H1 (cell line): Measurements from ENCODE around the gene AMN. TPM values are rescaled to one million over a fixed set of nuclear protein-coding genes. Genes with fewer than 3 reads are reported as not detected.

ENCODE experiments used
- CTCF ChIA-PET: fragments of 300-600 bp; sonication (Branson Sonifier 250); formaldehyde crosslinking; loops from one replicate; lab custom pipeline; 2021; ENCODE audit not compliant: partially characterized antibody; lab: Charles Lee
- POLR2A ChIA-PET: fragments of 300-600 bp; sonication (Branson Sonifier 250); formaldehyde crosslinking; loops from one replicate; lab custom pipeline; 2021; ENCODE audit warnings: inconsistent platforms; ENCODE audit not compliant: partially characterized antibody; lab: Charles Lee
- DNase-seq, 2 experiments: peaks; one replicate each; pipeline versions ENCODE4 v3.0.0 to v3.0.0-alpha.2; 2010 to 2022; ENCODE audit warnings: low spot score in 2 of 2, low read depth in 1 of 2, mixed read lengths in 1 of 2
- FAIRE-seq: peaks from 2 replicates; lab custom pipeline; 2011; peaks lifted over from hg19 to GRCh38; lab: Jason Lieb, UNC
- H2AFZ ChIP-seq: 2 replicates; pipeline ENCODE4 v1.8.1; 2012; ENCODE audit warnings: low read length, inconsistent platforms
- H2AK5ac ChIP-seq: 2 replicates; pipeline ENCODE4 v1.6.1; 2013; ENCODE audit warnings: low read depth, low read length
- H2BK120ac ChIP-seq: replicated peaks from 2 replicates; pipeline ENCODE3; 2013; ENCODE audit warnings: low read depth, low read length, inconsistent platforms
- H2BK12ac ChIP-seq: 2 replicates; pipeline ENCODE4 v1.6.1; 2013; ENCODE audit warnings: low read depth, low read length
- H2BK15ac ChIP-seq: 2 replicates; pipeline ENCODE4 v1.6.1; 2013; ENCODE audit warnings: low read length
- H2BK20ac ChIP-seq: 2 replicates; pipeline ENCODE4 v1.6.1; 2013; ENCODE audit warnings: low read length
- H2BK5ac ChIP-seq: 2 replicates; pipeline ENCODE4 v1.6.1; 2013; ENCODE audit warnings: low read depth, low read length
- H3K14ac ChIP-seq: 2 replicates; pipeline ENCODE4 v1.6.1; 2013; ENCODE audit warnings: inconsistent platforms; ENCODE audit not compliant: insufficient read length
- H3K18ac ChIP-seq: 2 replicates; pipeline ENCODE4 v1.6.1; 2013; ENCODE audit warnings: low read length; ENCODE audit errors: extremely low read depth
- H3K23ac ChIP-seq: 2 replicates; pipeline ENCODE4 v1.6.1; 2013; ENCODE audit warnings: inconsistent platforms; ENCODE audit not compliant: insufficient read length
- H3K23me2 ChIP-seq: 2 replicates; pipeline ENCODE4 v1.6.1; 2013; ENCODE audit warnings: low read depth, low read length
- H3K27ac ChIP-seq: 2 replicates; pipeline ENCODE4 v1.6.1; 2011; ENCODE audit warnings: low read depth, low read length, inconsistent platforms
- H3K27me3 ChIP-seq, 4 experiments: replicated peaks in 1 of 4; 1 replicate in 1 of 4; 2 replicates in 3 of 4; pipeline versions ENCODE4 v1.6.1 to v1.8.1; 2011 to 2013; ENCODE audit warnings: low read length in 3 of 4, mild to moderate bottlenecking in 3 of 4, inconsistent platforms in 2 of 4, mixed read lengths in 2 of 4, moderate library complexity in 1 of 4; ENCODE audit not compliant: control insufficient read depth in 3 of 4, insufficient read depth in 3 of 4; ENCODE audit errors: extremely low read depth in 1 of 4
- H3K36me3 ChIP-seq, 4 experiments: 2 replicates each; pipeline versions ENCODE4 v1.6.1 to v1.8.1; 2011 to 2013; ENCODE audit warnings: mild to moderate bottlenecking in 4 of 4, low read length in 3 of 4, moderate library complexity in 2 of 4, control low read depth in 1 of 4, inconsistent platforms in 1 of 4; ENCODE audit not compliant: insufficient read depth in 4 of 4, control insufficient read depth in 2 of 4
- H3K4ac ChIP-seq: replicated peaks from 2 replicates; pipeline ENCODE3; 2013; ENCODE audit warnings: low read length, low read depth, mixed read lengths, inconsistent platforms; ENCODE audit not compliant: insufficient read length
- H3K4me1 ChIP-seq, 4 experiments: replicated peaks in 1 of 4; 1 replicate in 1 of 4; 2 replicates in 3 of 4; pipeline versions ENCODE4 v1.6.1 to v1.8.1; 2011 to 2013; ENCODE audit warnings: low read length in 3 of 4, inconsistent platforms in 2 of 4, mixed read lengths in 1 of 4; ENCODE audit not compliant: insufficient read depth in 4 of 4, control insufficient read depth in 3 of 4
- H3K4me2 ChIP-seq, 2 experiments: 2 replicates each; pipeline versions ENCODE4 v1.6.1 to v1.8.1; 2011 to 2013; ENCODE audit warnings: low read depth in 2 of 2, low read length in 2 of 2, control low read depth in 1 of 2, inconsistent platforms in 1 of 2, mild to moderate bottlenecking in 1 of 2; ENCODE audit not compliant: insufficient read depth in 1 of 2
- H3K4me3 ChIP-seq, 4 experiments: fragments of 200-600, 300-600 bp in 1 of 4; sonication (generic), shearing (Covaris generic), sonication (Bioruptor Twin) in 1 of 4; 2 replicates each; pipeline versions ENCODE4 v1.5.1 to v1.8.1; 2011 to 2016; ENCODE audit warnings: low read length in 4 of 4, low read depth in 3 of 4, control low read depth in 2 of 4, inconsistent platforms in 2 of 4, mild to moderate bottlenecking in 2 of 4, mixed read lengths in 1 of 4, moderate library complexity in 1 of 4; ENCODE audit not compliant: insufficient read depth in 2 of 4; ENCODE audit errors: extremely low read depth in 1 of 4
- H3K56ac ChIP-seq: replicated peaks from 2 replicates; pipeline ENCODE3; 2013; ENCODE audit warnings: low read depth, mild to moderate bottlenecking, mixed read lengths, low read length, inconsistent platforms; ENCODE audit not compliant: insufficient read length
- H3K79me1 ChIP-seq: 2 replicates; pipeline ENCODE4 v1.6.1; 2013; ENCODE audit warnings: low read depth, low read length, control low read depth
- H3K79me2 ChIP-seq, 2 experiments: 2 replicates each; pipeline versions ENCODE4 v1.6.1 to v1.8.1; 2012 to 2013; ENCODE audit warnings: low read length in 2 of 2, mild to moderate bottlenecking in 2 of 2, inconsistent platforms in 1 of 2; ENCODE audit not compliant: insufficient read depth in 2 of 2, control insufficient read depth in 1 of 2
- H3K9ac ChIP-seq, 4 experiments: replicated peaks in 1 of 4; 1 replicate in 1 of 4; 2 replicates in 3 of 4; pipeline versions ENCODE4 v1.6.1 to v1.8.1; 2011 to 2013; ENCODE audit warnings: low read depth in 3 of 4, low read length in 3 of 4, control low read depth in 2 of 4, mild to moderate bottlenecking in 2 of 4, moderate library complexity in 2 of 4, inconsistent platforms in 1 of 4; ENCODE audit errors: extremely low read depth in 1 of 4
- H3K9me3 ChIP-seq, 2 experiments: 2 replicates each; pipeline versions ENCODE4 v1.6.1 to v1.8.1; 2012 to 2013; ENCODE audit warnings: mild to moderate bottlenecking in 2 of 2, moderate library complexity in 2 of 2, control low read depth in 1 of 2, inconsistent platforms in 1 of 2, low read depth in 1 of 2, low read length in 1 of 2, mixed read lengths in 1 of 2; ENCODE audit not compliant: insufficient read depth in 2 of 2
- H4K20me1 ChIP-seq, 2 experiments: replicated peaks in 1 of 2; 2 replicates each; pipeline versions ENCODE3 to v1.8.1; 2011 to 2013; ENCODE audit warnings: inconsistent platforms in 2 of 2, low read length in 2 of 2, mild to moderate bottlenecking in 1 of 2; ENCODE audit not compliant: insufficient read depth in 2 of 2, control insufficient read depth in 1 of 2
- H4K5ac ChIP-seq: 2 replicates; pipeline ENCODE4 v1.6.1; 2013; ENCODE audit warnings: low read length, low read depth, mixed read lengths, inconsistent platforms; ENCODE audit not compliant: insufficient read length
- H4K8ac ChIP-seq: 2 replicates; pipeline ENCODE4 v1.8.0; 2013; ENCODE audit warnings: mild to moderate bottlenecking, moderate library complexity, low read length, inconsistent platforms; ENCODE audit not compliant: insufficient read depth; ENCODE audit errors: extremely low read depth
- H4K91ac ChIP-seq: replicated peaks from 2 replicates; pipeline ENCODE3; 2013; ENCODE audit warnings: low read length, mixed read lengths, inconsistent platforms; ENCODE audit not compliant: insufficient read length
- ATF2 ChIP-seq: IDR thresholded peaks from 2 replicates; pipeline ENCODE4 v1.6.1; 2012; ENCODE audit warnings: low read length, inconsistent platforms
- KDM5A ChIP-seq: fragments of 200-600 bp; IDR thresholded peaks from 2 replicates; pipeline ENCODE4 v1.7.1; 2012; ENCODE audit warnings: mild to moderate bottlenecking, low read length, inconsistent platforms, mixed read lengths
- MAFK ChIP-seq: IDR thresholded peaks from 2 replicates; pipeline ENCODE4 v1.6.1; 2012; ENCODE audit warnings: low read depth, mild to moderate bottlenecking, improper control_type of control experiment, low read length
- RAD21 ChIP-seq, 2 experiments: IDR thresholded peaks in 1 of 2; conservative IDR thresholded peaks in 1 of 2; 2 replicates each; pipeline ENCODE4 v1.6.1; 2011; ENCODE audit warnings: low read depth in 2 of 2, low read length in 2 of 2, improper control_type of control experiment in 1 of 2, inconsistent platforms in 1 of 2, mild to moderate bottlenecking in 1 of 2, moderate library complexity in 1 of 2
- SIN3A ChIP-seq, 2 experiments: IDR thresholded peaks in 1 of 2; conservative IDR thresholded peaks in 1 of 2; 2 replicates each; pipeline ENCODE4 v1.6.1; 2011 to 2012; ENCODE audit warnings: low read length in 2 of 2, improper control_type of control experiment in 1 of 2, low read depth in 1 of 2, mild to moderate bottlenecking in 1 of 2
- SIRT6 ChIP-seq: IDR thresholded peaks from one replicate; pipeline ENCODE4 v1.7.1; 2012; ENCODE audit warnings: low read length, inconsistent platforms
- TAF7 ChIP-seq: optimal IDR thresholded peaks from 2 replicates; pipeline ENCODE3; 2011; ENCODE audit warnings: low read depth, mild to moderate bottlenecking, inconsistent platforms, low read length, moderate library complexity, borderline replicate concordance
- TBP ChIP-seq: IDR thresholded peaks from 2 replicates; pipeline ENCODE4 v1.6.1; 2011; ENCODE audit warnings: low read depth, low read length, improper control_type of control experiment
- TCF12 ChIP-seq: IDR thresholded peaks from 2 replicates; pipeline ENCODE4 v1.6.1; 2011; ENCODE audit warnings: low read depth, mild to moderate bottlenecking, low read length
- WGBS, 2 experiments: shearing (Covaris generic) in 1 of 2; methylation state at CpG; one replicate each; pipeline versions ENCODE4 v1.1.6 to v1.1.7; 2013 to 2015; ENCODE audit warnings: low lambda C conversion rate in 2 of 2, mixed read lengths in 2 of 2, inconsistent platforms in 1 of 2, low coverage in 1 of 2, missing lambda C conversion rate in 1 of 2; ENCODE audit not compliant: insufficient replicate concordance in 2 of 2, insufficient coverage in 1 of 2, insufficient read length in 1 of 2; ENCODE audit errors: extremely low coverage in 1 of 2, missing lambda C conversion rate in 1 of 2; 5-methylcytosine and 5-hydroxymethylcytosine counted together
- polyA plus RNA-seq, 7 experiments: library from polyadenylated mRNA; depleted of rRNA in 3 of 7; stranded (reverse) in 5 of 7; unstranded in 2 of 7; fragments of >200 nt in 5 of 7; fragments of 200-250 nt in 2 of 7; gene quantifications; 1 replicate in 5 of 7; 2 replicates in 1 of 7; 4 replicates in 1 of 7; pipeline versions ENCODE4 v1.2.1 to v1.2.3, GENCODE V29; 2011 to 2013; ENCODE audit warnings: missing spikeins in 2 of 7, mixed read lengths in 2 of 7
- total RNA-seq: library from RNA; stranded (reverse); fragmentation: NEBNext Ultra II Directional; extraction: Animal tissue kit (Norgen Biotek cat#: 25700); gene quantifications from 2 replicates; pipeline ENCODE4 v1.2.1, GENCODE V29; 2021

AMN gene
- total and polyA plus RNA-seq, 2 of the 8 experiments (the other 6 are each of a cell fraction or from before 2014, with no cell fraction given) = 0.77 to 1.5 TPM

GRCh38 chr14:102957222-102957621 lies 34.8 kb downstream of the AMN start:
- Histone ChIP-seq H4K91ac (no peak overlapping the region), H3K4ac (no peak overlapping the region), H4K8ac (no peak overlapping the region), H3K4me3 (no peak overlapping the region), H3K27me3 (no peaks in the 10 kb centered on the region), H4K5ac (no peak overlapping the region), H3K27ac (no peak overlapping the region), H3K79me1 (no peaks in the 10 kb centered on the region; the same call in 1 of the 2 replicates), H3K23ac (no peak overlapping the region), H3K56ac (no peak overlapping the region), H3K79me2 (no peaks in the 10 kb centered on the region), H2BK5ac (no peak overlapping the region), H4K20me1 (peaks cover 5 to 8% of the 10 kb centered on the region in 2 experiments), H2AK5ac (no peak overlapping the region), H2AFZ (no peak overlapping the region), H3K4me1 (no peaks in the 10 kb centered on the region), H3K23me2 (no peaks in the 10 kb centered on the region), H3K36me3 (peaks cover 13 to 65% (median 46%) of the 10 kb centered on the region in 4 experiments; a peak in 7 of 8 replicates), H2BK12ac (no peak overlapping the region), H3K9me3 (no peaks in the 10 kb centered on the region), H3K18ac (no peak overlapping the region), H2BK20ac (no peak overlapping the region), H2BK120ac (no peak overlapping the region), H2BK15ac (no peak overlapping the region), H3K4me2 (no peak overlapping the region), H3K9ac (no peak overlapping the region), H3K14ac (no peak overlapping the region)
- FAIRE-seq (no peak), DNase-seq (no peak)
- ChIA-PET CTCF (no interaction called here), POLR2A (interaction anchor here (1.7 kb wide), 1 partner anchor 264 kb away, joined by 3 read pairs; no protein-coding TSS in a partner anchor)
- WGBS, 2 experiments = 93% methylated on average over 10 of the region's 10 CpGs; no CpG with 5 or more reads in 1 of the 2 experiments
- TF ChIP-seq SIRT6 (no peak), RAD21 (IDR thresholded peaks at IDR 0.05 in 1 of 2, conservative IDR thresholded peaks at IDR 0.05 in 1 of 2; ENCODE audit: low read depth in 2 of 2, low read length in 2 of 2) (no peak), TBP (no peak), MAFK (no peak), SIN3A (conservative IDR thresholded peaks at IDR 0.05 in 1 of 2, IDR thresholded peaks at IDR 0.05 in 1 of 2; ENCODE audit: low read depth in 1 of 2, low read length in 2 of 2) (no peak), ATF2 (no peak), KDM5A (no peak), TCF12 (no peak), TAF7 (no peak)
